PFSK-1 (cell line): Measurements from ENCODE around the gene HSPG2.

Experiments
- FOXP2 ChIP-seq: optimal IDR thresholded peaks from 2 replicates; pipeline ENCODE3; 2011; ENCODE audit warnings: borderline replicate concordance, control low read depth, inconsistent platforms; ENCODE audit not compliant: insufficient read depth; ENCODE audit errors: extremely low read length, extremely low read depth
- TAF1 ChIP-seq: IDR thresholded peaks from 2 replicates; pipeline ENCODE4 v1.6.1; 2012; ENCODE audit warnings: low read length, control low read depth, borderline replicate concordance; ENCODE audit not compliant: insufficient read depth

DNA sequence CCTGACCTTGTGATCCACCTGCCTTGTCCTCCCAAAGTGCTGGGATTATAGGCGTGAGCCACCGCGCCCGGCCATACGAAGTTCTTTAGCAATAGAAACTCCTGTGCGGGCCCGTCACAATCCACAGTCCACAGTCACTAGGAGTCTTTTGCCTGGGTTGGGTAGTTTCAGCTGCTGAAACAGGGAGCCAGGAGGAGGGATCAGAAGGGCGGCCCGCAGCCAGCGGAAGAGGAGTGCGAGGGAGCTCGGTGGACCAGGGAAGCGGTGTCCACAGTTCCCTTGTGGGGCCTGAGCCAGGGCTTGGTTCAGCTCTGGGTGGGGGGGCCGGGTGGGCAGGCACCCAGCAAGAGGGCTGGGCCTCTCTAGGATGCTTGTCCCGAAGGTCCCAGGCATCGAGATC is 17.9 kb upstream of the HSPG2 start:
- TF ChIP-seq TAF1 = no peak
- no peak for TF ChIP-seq FOXP2
